PC-3 (cell line): ENCODE results near the gene EPHB2. TPM values are rescaled to one million over a fixed set of nuclear protein-coding genes. Genes with fewer than 3 reads are reported as not detected.
A peak's percentile ranks its signal among the peaks of the same experiment; 100 is the strongest.

ENCODE experiments used
- ATAC-seq: fragments of 200-7000 bp; cut with Tn5 transposase; 2 replicates; pipeline ENCODE4 v1.9.1; 2020; ENCODE audit warnings: mild to moderate bottlenecking, moderate library complexity
- BruUV-seq: library from RNA; stranded (reverse); fragments of 400-500 nt; replicated peaks from 2 replicates; lab custom pipeline; 2021; lab: Mats Ljungman, UMichigan
- CTCF ChIA-PET: fragments of 300-600 bp; sonication (Branson Sonifier 250); formaldehyde crosslinking; loops from one replicate; lab custom pipeline; 2022; ENCODE audit warnings: antibody characterized with exemption; lab: Charles Lee
- POLR2A ChIA-PET: fragments of 300-600 bp; sonication (Branson Sonifier 250); formaldehyde crosslinking; loops from one replicate; lab custom pipeline; 2022; ENCODE audit warnings: antibody characterized with exemption; ENCODE audit not compliant: unreplicated experiment; lab: Charles Lee
- DNase-seq: peaks from one replicate; pipeline ENCODE4 v3.0.0-alpha.2; 2015
- H2AFZ ChIP-seq: fragments of 300-600 bp; sonication (generic); 2 replicates; pipeline ENCODE4 v1.6.0; 2016; ENCODE audit warnings: antibody characterized with exemption, low read length
- H3F3A ChIP-seq: fragments of 300-600 bp; sonication (generic); one replicate; pipeline ENCODE4 v1.6.0; 2017; ENCODE audit warnings: antibody characterized with exemption, low read length, control low read depth, mild to moderate bottlenecking; ENCODE audit not compliant: unreplicated experiment
- H3K27ac ChIP-seq: fragments of 300-600 bp; sonication (generic); 2 replicates; pipeline ENCODE4 v1.5.1; 2016; ENCODE audit warnings: mild to moderate bottlenecking, low read length
- H3K27me3 ChIP-seq: fragments of 300-600 bp; sonication (generic); 2 replicates; pipeline ENCODE4 v1.6.1; 2016; ENCODE audit warnings: low read length, mixed read lengths
- H3K36me3 ChIP-seq: fragments of 300-600 bp; sonication (generic); 2 replicates; pipeline ENCODE4 v1.6.1; 2016; ENCODE audit warnings: low read depth, mixed run types, low read length, mixed read lengths
- H3K4me1 ChIP-seq: fragments of 300-600 bp; sonication (generic); 2 replicates; pipeline ENCODE4 v1.5.1; 2016; ENCODE audit warnings: low read length; ENCODE audit not compliant: insufficient read depth
- H3K4me2 ChIP-seq: fragments of 300-600 bp; sonication (generic); 2 replicates; pipeline ENCODE4 v1.6.0; 2016; ENCODE audit warnings: low read length
- H3K4me3 ChIP-seq: fragments of 300-600 bp; sonication (generic); 2 replicates; pipeline ENCODE4 v1.5.1; 2016; ENCODE audit warnings: mild to moderate bottlenecking, low read length, mixed read lengths
- H3K79me2 ChIP-seq: fragments of 300-600 bp; sonication (generic); 2 replicates; pipeline ENCODE4 v1.6.1; 2017; ENCODE audit warnings: low read length, mixed read lengths
- H3K9ac ChIP-seq: fragments of 300-600 bp; sonication (generic); 2 replicates; pipeline ENCODE4 v1.6.0; 2016; ENCODE audit warnings: mild to moderate bottlenecking, low read length
- H3K9me2 ChIP-seq: fragments of 300-600 bp; sonication (generic); replicated peaks from 2 replicates; pipeline ENCODE4 v1.6.1; 2016; ENCODE audit warnings: mixed run types, low read length, mixed read lengths
- H3K9me3 ChIP-seq: fragments of 300-600 bp; sonication (generic); 2 replicates; pipeline ENCODE4 v1.6.1; 2016; ENCODE audit warnings: low read length, mixed read lengths
- H4K20me1 ChIP-seq: fragments of 300-600 bp; sonication (generic); 2 replicates; pipeline ENCODE4 v1.6.1; 2016; ENCODE audit warnings: low read length, mixed read lengths
- EZH2 ChIP-seq: fragments of 300-600 bp; sonication (generic); IDR thresholded peaks from one replicate; pipeline ENCODE4 v1.6.1; 2017; ENCODE audit warnings: antibody characterized with exemption, mild to moderate bottlenecking, low read length; ENCODE audit not compliant: unreplicated experiment
- EZH2phosphoT487 ChIP-seq: fragments of 300-600 bp; sonication (generic); IDR thresholded peaks from 2 replicates; pipeline ENCODE4 v1.6.1; 2018; ENCODE audit warnings: mild to moderate bottlenecking, antibody characterized with exemption, low read length, borderline replicate concordance
- intact Hi-C: fragments of 100-400 bp; cut with micrococcal nuclease; formaldehyde crosslinking; loops from 2 replicates; pipeline ENCODE4 v1.9.0; 2023
- total RNA-seq: library from RNA; depleted of rRNA; stranded (reverse); fragments of >200 nt; gene quantifications from 2 replicates; pipeline ENCODE4 v1.2.3, GENCODE V29; 2014
- TF ChIP-seq, protein P1 (sequence below): fragments of 300-600 bp; sonication (generic); conservative IDR thresholded peaks from 2 replicates; pipeline ENCODE4 v1.5.1; 2017; ENCODE audit warnings: antibody characterized with exemption, low read depth, mild to moderate bottlenecking, low read length

EPHB2 gene
- total RNA-seq, 1 experiment from 2014 or later, result 23.2 TPM

DNA sequence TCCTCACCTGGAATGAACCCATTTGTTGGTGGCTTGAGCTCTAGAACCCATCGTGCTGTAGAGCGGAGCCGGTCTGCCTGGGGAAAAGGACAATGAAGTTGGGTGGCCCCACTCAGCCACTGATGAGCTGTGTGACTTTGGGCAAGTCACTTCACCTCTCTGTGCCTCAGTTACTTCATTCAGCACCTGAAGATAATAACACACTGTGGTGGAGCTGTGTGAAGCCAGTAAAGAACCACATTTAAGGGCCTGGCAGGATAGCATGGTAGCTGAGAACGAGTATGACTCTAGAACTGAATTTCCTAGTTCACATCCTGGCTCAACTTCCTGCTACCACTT lies 37.1 kb downstream of the EPHB2 start:
- peaks cover 56% of the 10 kb centered on the region for H3K4me1 ChIP-seq
- no peaks in the 10 kb centered on the region for H3K9me3 ChIP-seq
- TF ChIP-seq EZH2, result no peak
- peaks cover 6% of the 10 kb centered on the region for H3F3A ChIP-seq
- H3K27me3 ChIP-seq, result no peaks in the 10 kb centered on the region
- H3K36me3 ChIP-seq, result no peaks in the 10 kb centered on the region
- no peak overlapping the region for H2AFZ ChIP-seq
- no peak for DNase-seq
- BruUV-seq, result no TSS peak
- POLR2A ChIA-PET, result no interaction called here
- no peak overlapping the region for H3K9ac ChIP-seq
- peak overlapping the region; percentile 32 for H3K27ac ChIP-seq
- peak overlapping the region; percentile 21; the same call in 1 of the 2 replicates for H3K4me2 ChIP-seq
- H3K4me3 ChIP-seq, result no peak overlapping the region
- CTCF ChIA-PET, result interaction anchor here (1.2 kb wide), 1 partner anchor 43 kb away, joined by 6 read pairs; no protein-coding TSS in a partner anchor
- no peaks in the 10 kb centered on the region for H3K79me2 ChIP-seq
- H3K9me2 ChIP-seq, result no peaks in the 10 kb centered on the region
- intact Hi-C loops, result loop anchor here (5.0 kb wide), 1 partner anchor 35 kb away; the partner anchor contains the start of gene EPHB2
- H4K20me1 ChIP-seq, result no peaks in the 10 kb centered on the region
- no peak for ATAC-seq

DNA sequence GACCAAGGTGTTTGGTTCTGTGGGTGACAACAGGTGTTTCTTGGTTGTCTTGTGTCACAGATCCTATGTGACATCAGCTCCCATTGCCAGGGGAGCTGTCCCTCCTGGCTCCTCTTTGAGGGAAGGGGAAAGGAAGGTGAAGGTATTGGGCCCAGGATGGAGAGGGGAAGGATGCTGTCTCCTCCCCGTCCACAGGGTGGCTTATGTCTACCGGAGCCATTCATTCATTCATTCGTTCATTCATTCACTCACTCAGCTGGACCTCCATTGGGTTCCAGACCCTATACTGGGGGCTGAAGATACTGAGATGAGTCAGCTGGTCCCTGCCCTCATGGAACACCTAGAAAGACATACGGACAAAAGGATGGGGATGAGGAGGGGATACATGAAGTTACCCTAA lies 38.9 kb downstream of the EPHB2 start:
- POLR2A ChIA-PET, result no interaction called here
- CTCF ChIA-PET, result no interaction called here
- peak overlapping the region; percentile 79 for H3K27ac ChIP-seq

DNA sequence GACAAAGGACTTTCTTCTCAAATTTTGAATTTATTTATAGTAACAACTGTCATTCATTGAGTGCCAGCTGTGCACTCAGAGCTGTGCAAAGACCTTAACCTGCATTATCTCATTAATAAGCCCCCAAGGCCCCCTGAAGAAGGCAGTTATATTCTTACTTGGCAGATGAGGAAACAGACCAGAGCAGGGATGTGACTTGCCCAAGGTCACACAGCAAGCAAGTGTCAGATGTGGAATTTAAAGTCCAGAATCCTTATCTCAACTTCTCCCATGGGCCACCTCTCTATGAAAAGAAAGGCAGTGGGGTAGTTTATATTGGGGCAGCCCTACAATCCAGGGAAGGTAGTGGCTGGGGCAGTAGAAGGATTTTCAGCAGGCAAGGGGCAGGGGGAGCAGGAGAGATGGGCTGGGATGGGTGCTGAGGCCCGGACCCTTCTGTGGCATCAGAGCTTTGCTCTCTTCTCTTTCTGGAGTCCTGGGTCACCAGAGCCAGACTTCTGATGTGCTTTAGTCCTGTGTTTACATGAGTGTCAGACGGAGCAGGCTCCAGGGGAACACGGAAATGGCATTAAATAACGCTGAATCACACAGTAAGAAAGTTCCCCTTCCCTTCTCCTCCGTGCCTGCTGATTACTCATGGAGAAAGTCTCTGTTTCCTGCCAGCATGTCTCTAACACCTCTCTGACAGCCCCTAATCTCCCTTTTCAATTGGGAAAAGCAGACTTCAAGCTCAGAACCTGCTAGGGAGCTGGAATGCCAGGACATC lies 39.5 kb downstream of the EPHB2 start:
- intact Hi-C loops, result loop anchor here (5.0 kb wide), 1 partner anchor 38 kb away; the partner anchor contains the start of gene EPHB2
- H3K9me2 ChIP-seq, result no peaks in the 10 kb centered on the region
- peak; percentile 82 for ATAC-seq
- POLR2A ChIA-PET, result no interaction called here
- no peak overlapping the region for H3K4me3 ChIP-seq
- no peaks in the 10 kb centered on the region for H3K27me3 ChIP-seq
- peak overlapping the region; percentile 4; the same call in 1 of the 2 replicates for H3K9ac ChIP-seq
- no peak overlapping the region; the same call in 1 of the 2 replicates for H2AFZ ChIP-seq
- no peaks in the 10 kb centered on the region for H4K20me1 ChIP-seq
- TF ChIP-seq EZH2 (no peak), EZH2phosphoT487 (no peak)
- TF ChIP-seq, protein P1, sequence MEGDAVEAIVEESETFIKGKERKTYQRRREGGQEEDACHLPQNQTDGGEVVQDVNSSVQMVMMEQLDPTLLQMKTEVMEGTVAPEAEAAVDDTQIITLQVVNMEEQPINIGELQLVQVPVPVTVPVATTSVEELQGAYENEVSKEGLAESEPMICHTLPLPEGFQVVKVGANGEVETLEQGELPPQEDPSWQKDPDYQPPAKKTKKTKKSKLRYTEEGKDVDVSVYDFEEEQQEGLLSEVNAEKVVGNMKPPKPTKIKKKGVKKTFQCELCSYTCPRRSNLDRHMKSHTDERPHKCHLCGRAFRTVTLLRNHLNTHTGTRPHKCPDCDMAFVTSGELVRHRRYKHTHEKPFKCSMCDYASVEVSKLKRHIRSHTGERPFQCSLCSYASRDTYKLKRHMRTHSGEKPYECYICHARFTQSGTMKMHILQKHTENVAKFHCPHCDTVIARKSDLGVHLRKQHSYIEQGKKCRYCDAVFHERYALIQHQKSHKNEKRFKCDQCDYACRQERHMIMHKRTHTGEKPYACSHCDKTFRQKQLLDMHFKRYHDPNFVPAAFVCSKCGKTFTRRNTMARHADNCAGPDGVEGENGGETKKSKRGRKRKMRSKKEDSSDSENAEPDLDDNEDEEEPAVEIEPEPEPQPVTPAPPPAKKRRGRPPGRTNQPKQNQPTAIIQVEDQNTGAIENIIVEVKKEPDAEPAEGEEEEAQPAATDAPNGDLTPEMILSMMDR, result no peak; the same call in 1 of the 2 replicates
- DNase-seq, result peak; percentile 89
- no TSS peak for BruUV-seq
- H3K4me2 ChIP-seq, result peak overlapping the region; percentile 58
- no peaks in the 10 kb centered on the region for H3K79me2 ChIP-seq
- H3K9me3 ChIP-seq, result no peaks in the 10 kb centered on the region
- H3K4me1 ChIP-seq, result peaks cover 56% of the 10 kb centered on the region
- CTCF ChIA-PET, result interaction anchor here (0.7 kb wide), 1 partner anchor 205 kb away, joined by 4 read pairs; no protein-coding TSS in a partner anchor
- H3K27ac ChIP-seq, result peak overlapping the region; percentile 79
- H3F3A ChIP-seq, result peaks cover 6% of the 10 kb centered on the region
- H3K36me3 ChIP-seq, result no peaks in the 10 kb centered on the region

More for the DNA sequence above, 38.9 kb downstream of the EPHB2 start:
- H3K36me3 ChIP-seq, result no peaks in the 10 kb centered on the region
- peaks cover 6% of the 10 kb centered on the region for H3F3A ChIP-seq
- no peak overlapping the region for H2AFZ ChIP-seq
- H3K9ac ChIP-seq, result no peak overlapping the region
- H3K4me3 ChIP-seq, result no peak overlapping the region
- H3K9me2 ChIP-seq, result no peaks in the 10 kb centered on the region
- H3K79me2 ChIP-seq, result no peaks in the 10 kb centered on the region
- ATAC-seq (no peak), DNase-seq (no peak)
- H3K4me2 ChIP-seq, result peak overlapping the region; percentile 58
- H3K27me3 ChIP-seq, result no peaks in the 10 kb centered on the region
- H3K9me3 ChIP-seq, result no peaks in the 10 kb centered on the region
- H4K20me1 ChIP-seq, result no peaks in the 10 kb centered on the region
- peaks cover 56% of the 10 kb centered on the region for H3K4me1 ChIP-seq
- BruUV-seq, result no TSS peak
- intact Hi-C loops, result loop anchor here (5.0 kb wide), 1 partner anchor 37 kb away; the partner anchor contains the start of gene EPHB2
- TF ChIP-seq, protein P1, result peak; percentile 20; the same call in 1 of the 2 replicates
- no peak for TF ChIP-seq EZH2
